HEK293 (cell line): ENCODE data around the gene ACSS1.

Experiments
- CTCF ChIP-seq: fragments of 450-650 bp; formaldehyde crosslinking; IDR thresholded peaks from 2 replicates; pipeline ENCODE4 v1.5.1; 2016; ENCODE audit warnings: missing biosample characterization, missing genetic modification characterization
- PATZ1 ChIP-seq: fragments of 450-650 bp; formaldehyde crosslinking; IDR thresholded peaks from 2 replicates; pipeline ENCODE4 v1.5.1; 2016; ENCODE audit warnings: missing biosample characterization, missing genetic modification characterization
- SP2 ChIP-seq: fragments of 450-650 bp; formaldehyde crosslinking; IDR thresholded peaks from 2 replicates; pipeline ENCODE4 v1.5.1; 2016; ENCODE audit warnings: missing biosample characterization, missing genetic modification characterization
- WT1 ChIP-seq: fragments of 450-650 bp; formaldehyde crosslinking; IDR thresholded peaks from 2 replicates; pipeline ENCODE4 v1.5.1; 2016; ENCODE audit warnings: missing biosample characterization, missing genetic modification characterization
- ZNF114 ChIP-seq: fragments of 450-650 bp; formaldehyde crosslinking; IDR thresholded peaks from 2 replicates; pipeline ENCODE4 v1.5.0; 2017; ENCODE audit warnings: missing biosample characterization, missing genetic modification characterization
- ZNF169 ChIP-seq: fragments of 450-650 bp; formaldehyde crosslinking; IDR thresholded peaks from 2 replicates; pipeline ENCODE4 v1.5.1; 2016; ENCODE audit warnings: missing biosample characterization, missing genetic modification characterization
- ZNF202 ChIP-seq: fragments of 450-650 bp; formaldehyde crosslinking; IDR thresholded peaks from 2 replicates; pipeline ENCODE4 v1.5.1; 2016; ENCODE audit warnings: missing biosample characterization, missing genetic modification characterization, borderline replicate concordance
- TF ChIP-seq, protein P1 (sequence below): fragments of 450-650 bp; IDR thresholded peaks from 2 replicates; pipeline ENCODE4 v1.5.1; 2018; ENCODE audit warnings: missing biosample characterization, mild to moderate bottlenecking, missing genetic modification characterization

DNA sequence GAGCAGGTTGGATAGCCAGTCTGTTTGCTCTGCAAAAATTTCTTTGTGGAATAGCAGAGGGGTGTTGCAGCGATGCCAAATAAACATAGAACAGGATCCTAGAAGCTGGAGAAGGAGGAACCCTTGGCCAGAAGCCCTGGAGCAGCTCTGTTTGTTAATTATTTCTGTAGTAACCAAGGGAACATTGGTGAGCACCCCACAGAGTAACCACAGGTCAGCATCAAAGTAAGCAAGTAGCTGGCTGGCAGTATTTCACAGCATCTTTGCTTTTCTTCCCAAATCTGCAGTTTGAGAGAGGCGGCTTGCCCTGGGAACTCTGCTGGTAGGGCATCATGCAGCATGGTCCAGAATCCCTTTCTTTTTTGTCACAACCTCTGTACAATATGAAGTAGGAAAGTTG lies 52.7 kb downstream of the ACSS1 start:
- no peak for TF ChIP-seq ZNF114
- TF ChIP-seq PATZ1 (tag by site-specific recombination), result no peak
- TF ChIP-seq CTCF (tag by site-specific recombination), result no peak
- TF ChIP-seq ZNF169 (tag by site-specific recombination), result no peak
- no peak for TF ChIP-seq SP2 (tag by site-specific recombination)
- TF ChIP-seq, protein P1, sequence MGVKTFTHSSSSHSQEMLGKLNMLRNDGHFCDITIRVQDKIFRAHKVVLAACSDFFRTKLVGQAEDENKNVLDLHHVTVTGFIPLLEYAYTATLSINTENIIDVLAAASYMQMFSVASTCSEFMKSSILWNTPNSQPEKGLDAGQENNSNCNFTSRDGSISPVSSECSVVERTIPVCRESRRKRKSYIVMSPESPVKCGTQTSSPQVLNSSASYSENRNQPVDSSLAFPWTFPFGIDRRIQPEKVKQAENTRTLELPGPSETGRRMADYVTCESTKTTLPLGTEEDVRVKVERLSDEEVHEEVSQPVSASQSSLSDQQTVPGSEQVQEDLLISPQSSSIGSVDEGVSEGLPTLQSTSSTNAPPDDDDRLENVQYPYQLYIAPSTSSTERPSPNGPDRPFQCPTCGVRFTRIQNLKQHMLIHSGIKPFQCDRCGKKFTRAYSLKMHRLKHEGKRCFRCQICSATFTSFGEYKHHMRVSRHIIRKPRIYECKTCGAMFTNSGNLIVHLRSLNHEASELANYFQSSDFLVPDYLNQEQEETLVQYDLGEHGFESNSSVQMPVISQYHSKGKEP (tag by site-specific recombination), result no peak
- TF ChIP-seq WT1 (tag by site-specific recombination), result no peak
- no peak for TF ChIP-seq ZNF202 (tag by site-specific recombination)
